Measurements from ENCODE around the gene PRKN. TPM values are rescaled to one million over a fixed set of nuclear protein-coding genes. Genes with fewer than 3 reads are reported as not detected.

Gene PRKN
- total RNA-seq, 1 experiment from 2014 or later, result 1.2 TPM

GRCh38 chr6:161894436-161894835 is 833.1 kb downstream of the PRKN start:
- CTCF ChIA-PET, result no interaction called here
- H3K36me3 ChIP-seq (ENCODE audit: insufficient read depth, low read length, poor library complexity, severe bottlenecking), result no peaks in the 10 kb centered on the region

GRCh38 chr6:161891542-161891941 is 836.0 kb downstream of the PRKN start:
- TF ChIP-seq, protein P1, sequence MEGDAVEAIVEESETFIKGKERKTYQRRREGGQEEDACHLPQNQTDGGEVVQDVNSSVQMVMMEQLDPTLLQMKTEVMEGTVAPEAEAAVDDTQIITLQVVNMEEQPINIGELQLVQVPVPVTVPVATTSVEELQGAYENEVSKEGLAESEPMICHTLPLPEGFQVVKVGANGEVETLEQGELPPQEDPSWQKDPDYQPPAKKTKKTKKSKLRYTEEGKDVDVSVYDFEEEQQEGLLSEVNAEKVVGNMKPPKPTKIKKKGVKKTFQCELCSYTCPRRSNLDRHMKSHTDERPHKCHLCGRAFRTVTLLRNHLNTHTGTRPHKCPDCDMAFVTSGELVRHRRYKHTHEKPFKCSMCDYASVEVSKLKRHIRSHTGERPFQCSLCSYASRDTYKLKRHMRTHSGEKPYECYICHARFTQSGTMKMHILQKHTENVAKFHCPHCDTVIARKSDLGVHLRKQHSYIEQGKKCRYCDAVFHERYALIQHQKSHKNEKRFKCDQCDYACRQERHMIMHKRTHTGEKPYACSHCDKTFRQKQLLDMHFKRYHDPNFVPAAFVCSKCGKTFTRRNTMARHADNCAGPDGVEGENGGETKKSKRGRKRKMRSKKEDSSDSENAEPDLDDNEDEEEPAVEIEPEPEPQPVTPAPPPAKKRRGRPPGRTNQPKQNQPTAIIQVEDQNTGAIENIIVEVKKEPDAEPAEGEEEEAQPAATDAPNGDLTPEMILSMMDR (conservative IDR thresholded peaks at IDR 0.05; ENCODE audit: low read depth, low read length), result no peak
- no peak for TF ChIP-seq EZH2 (IDR thresholded peaks at IDR 0.05; ENCODE audit: borderline replicate concordance, low read depth, low read length, poor library complexity, severe bottlenecking)
- Histone ChIP-seq H3K27ac (ENCODE audit: low read depth, low read length, poor library complexity, severe bottlenecking) (no peak overlapping the region), H3K4me3 (ENCODE audit: low read depth, low read length, poor library complexity, severe bottlenecking) (no peak overlapping the region), H3K36me3 (ENCODE audit: insufficient read depth, low read length, poor library complexity, severe bottlenecking) (no peaks in the 10 kb centered on the region), H3K9me3 (ENCODE audit: low read depth, low read length, poor library complexity, severe bottlenecking) (no peaks in the 10 kb centered on the region), H3K27me3 (replicated peaks; ENCODE audit: insufficient read depth, low read depth, low read length, poor library complexity) (no peaks in the 10 kb centered on the region), H3K4me1 (ENCODE audit: insufficient read depth, low read length, poor library complexity, severe bottlenecking) (peaks cover 9% of the 10 kb centered on the region)
- POLR2A ChIA-PET (ENCODE audit: low non-redundant PET), result no interaction called here
- no TSS peak for BruUV-seq (replicated peaks)
- no peak for DNase-seq (ENCODE audit: low spot score)
- CTCF ChIA-PET, result no interaction called here
- intact Hi-C loops (cut with micrococcal nuclease; ENCODE audit: unreplicated experiment), result no loop called here

More at GRCh38 chr6:161894436-161894835, 833.1 kb downstream of the PRKN start:
- Histone ChIP-seq H3K9me3 (ENCODE audit: low read depth, low read length, poor library complexity, severe bottlenecking) (no peaks in the 10 kb centered on the region), H3K4me3 (ENCODE audit: low read depth, low read length, poor library complexity, severe bottlenecking) (no peak overlapping the region), H3K4me1 (ENCODE audit: insufficient read depth, low read length, poor library complexity, severe bottlenecking) (peaks cover 9% of the 10 kb centered on the region), H3K27me3 (replicated peaks; ENCODE audit: insufficient read depth, low read depth, low read length, poor library complexity) (no peaks in the 10 kb centered on the region), H3K27ac (ENCODE audit: low read depth, low read length, poor library complexity, severe bottlenecking) (no peak overlapping the region)
- TF ChIP-seq, protein P1 (conservative IDR thresholded peaks at IDR 0.05; ENCODE audit: low read depth, low read length), result no peak
- no peak for TF ChIP-seq EZH2 (IDR thresholded peaks at IDR 0.05; ENCODE audit: borderline replicate concordance, low read depth, low read length, poor library complexity, severe bottlenecking)
- DNase-seq (ENCODE audit: low spot score), result no peak
- BruUV-seq (replicated peaks), result no TSS peak
- intact Hi-C loops (cut with micrococcal nuclease; ENCODE audit: unreplicated experiment), result no loop called here
- POLR2A ChIA-PET (ENCODE audit: low non-redundant PET), result no interaction called here

DNA sequence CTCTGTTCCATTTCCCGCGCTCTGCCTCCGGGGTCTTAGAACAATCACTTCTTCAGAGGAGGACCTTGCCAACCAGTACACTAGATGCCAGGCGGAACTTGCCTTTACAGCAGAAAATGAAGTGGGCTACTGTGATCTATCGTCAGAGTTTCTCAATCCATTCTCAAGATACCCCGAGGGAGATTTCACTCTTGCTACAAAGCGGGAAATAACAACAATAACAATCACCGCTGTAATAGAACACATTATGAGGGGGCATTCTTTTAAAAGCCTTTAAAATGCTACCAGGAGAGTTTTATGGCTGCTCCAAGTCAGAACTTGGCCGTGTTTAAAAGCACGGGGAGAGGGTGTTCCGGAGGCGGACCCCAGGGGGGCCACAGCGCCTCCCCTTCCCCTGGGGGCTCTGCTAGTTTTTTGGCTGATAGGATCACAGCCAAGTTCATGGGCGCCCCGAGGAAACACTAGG is 836.7 kb downstream of the PRKN start:
- peaks cover 9% of the 10 kb centered on the region for H3K4me1 ChIP-seq (ENCODE audit: insufficient read depth, low read length, poor library complexity, severe bottlenecking)
- ChIA-PET CTCF (no interaction called here), POLR2A (ENCODE audit: low non-redundant PET) (no interaction called here)
- DNase-seq (ENCODE audit: low spot score), result peak; percentile 47
- no TSS peak for BruUV-seq (replicated peaks)
- no peaks in the 10 kb centered on the region for H3K9me3 ChIP-seq (ENCODE audit: low read depth, low read length, poor library complexity, severe bottlenecking)
- TF ChIP-seq, protein P1 (conservative IDR thresholded peaks at IDR 0.05; ENCODE audit: low read depth, low read length), result no peak
- no peak for TF ChIP-seq EZH2 (IDR thresholded peaks at IDR 0.05; ENCODE audit: borderline replicate concordance, low read depth, low read length, poor library complexity, severe bottlenecking)
- intact Hi-C loops (cut with micrococcal nuclease; ENCODE audit: unreplicated experiment), result no loop called here
- H3K27ac ChIP-seq (ENCODE audit: low read depth, low read length, poor library complexity, severe bottlenecking), result peak overlapping the region; percentile 2
- no peaks in the 10 kb centered on the region for H3K27me3 ChIP-seq (replicated peaks; ENCODE audit: insufficient read depth, low read depth, low read length, poor library complexity)
- H3K36me3 ChIP-seq (ENCODE audit: insufficient read depth, low read length, poor library complexity, severe bottlenecking), result no peaks in the 10 kb centered on the region
- H3K4me3 ChIP-seq (ENCODE audit: low read depth, low read length, poor library complexity, severe bottlenecking), result peak overlapping the region; percentile 17

Data from A673 (cell line).